Activated naive CD4-positive, alpha-beta T cell treated with anti-CD3 and anti-CD28 coated beads, Interleukin-2, amount 50 U/mL, for 24 hours (primary cell): Measurements from ENCODE around the gene ST3GAL2.
"Not testable (repeated sequence)": the region's sequence is repeated elsewhere in the genome, so short reads cannot be mapped to it uniquely, and the experiment has no call there.

ENCODE experiments used
- H3K27ac Mint-ChIP-seq: one replicate; pipeline ENCODE4 v1.8.0; 2021; ENCODE audit warnings: mild to moderate bottlenecking, mixed read lengths
- H3K27me3 Mint-ChIP-seq: one replicate; pipeline ENCODE4 v1.8.0; 2021; ENCODE audit warnings: mixed read lengths
- H3K36me3 Mint-ChIP-seq: one replicate; pipeline ENCODE4 v1.8.0; 2021; ENCODE audit warnings: mixed read lengths
- H3K4me1 Mint-ChIP-seq: one replicate; pipeline ENCODE4 v1.8.0; 2021; ENCODE audit warnings: mixed read lengths
- H3K4me3 Mint-ChIP-seq: one replicate; pipeline ENCODE4 v1.8.0; 2021; ENCODE audit warnings: mild to moderate bottlenecking, mixed read lengths
- H3K9me3 Mint-ChIP-seq: one replicate; pipeline ENCODE4 v1.8.0; 2021; ENCODE audit warnings: mixed read lengths

The ST3GAL2 gene

DNA sequence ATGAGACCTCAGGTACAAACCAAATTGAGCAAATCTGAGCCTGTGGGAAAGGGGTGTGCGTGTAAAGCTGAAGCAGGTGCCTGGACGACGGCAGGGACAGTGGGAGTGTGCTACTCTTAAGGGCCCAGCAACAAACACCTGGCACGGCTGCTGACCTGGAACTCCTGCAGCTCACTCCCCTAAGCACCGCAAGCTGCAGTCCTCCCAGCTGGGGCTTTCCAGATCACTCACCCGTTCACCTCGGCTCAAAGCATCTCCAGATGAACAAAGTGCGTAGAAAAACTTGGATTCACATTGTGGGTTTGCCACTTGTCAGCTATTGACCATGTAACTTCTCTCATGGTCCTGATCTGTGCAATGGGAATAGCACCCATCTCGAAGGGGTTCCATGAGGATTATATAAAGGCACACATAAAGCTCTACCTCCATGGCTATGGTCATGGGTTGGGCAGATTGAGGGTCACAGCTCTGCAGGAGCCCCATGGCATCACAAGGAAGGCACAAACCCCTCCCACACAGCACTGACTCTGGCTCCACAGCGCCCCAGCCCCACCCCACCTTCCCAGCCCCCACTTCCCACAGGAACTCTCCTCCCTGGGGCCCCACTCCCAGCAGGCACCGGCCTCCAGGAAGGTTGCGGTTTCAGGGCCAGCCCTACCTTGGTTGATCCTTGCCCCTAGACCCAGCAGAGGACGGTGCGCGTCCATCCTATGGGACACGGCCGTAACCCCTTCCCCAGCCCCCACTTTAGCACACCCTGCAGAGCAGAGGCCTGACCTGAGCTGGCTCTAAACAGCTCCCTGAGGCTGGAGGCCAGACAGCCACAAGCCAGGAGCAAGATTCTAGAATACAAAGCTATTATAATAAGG lies 21.9 kb downstream of the ST3GAL2 start:
- H3K9me3 Mint-ChIP-seq: no peaks in the 10 kb centered on the region
- peaks cover 42% of the 10 kb centered on the region for H3K4me1 Mint-ChIP-seq
- peak overlapping the region; percentile 74 for H3K27ac Mint-ChIP-seq
- H3K27me3 Mint-ChIP-seq: no peaks in the 10 kb centered on the region
- no peak overlapping the region for H3K4me3 Mint-ChIP-seq
- no peaks in the 10 kb centered on the region for H3K36me3 Mint-ChIP-seq

DNA sequence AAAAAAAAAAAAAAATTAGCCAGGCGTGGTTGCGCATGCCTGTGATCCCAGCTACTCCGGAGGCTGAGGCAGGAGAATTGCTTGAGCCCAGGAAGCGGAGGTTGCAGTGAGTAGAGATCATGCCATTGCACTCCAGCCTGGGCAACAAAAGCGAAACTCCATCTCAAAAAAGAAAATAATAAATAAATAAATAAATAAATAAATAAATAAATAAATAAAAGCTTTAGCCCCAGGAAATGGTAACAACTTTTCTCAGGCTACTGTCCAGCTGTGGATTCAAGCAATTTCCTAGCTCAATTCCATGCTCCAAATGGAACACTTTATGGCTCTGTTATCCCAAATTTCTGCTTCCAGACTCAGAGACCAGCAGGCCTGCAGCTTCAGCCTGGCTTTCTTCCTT lies 25.3 kb downstream of the ST3GAL2 start:
- H3K27ac Mint-ChIP-seq, H3K27me3 Mint-ChIP-seq, H3K4me3 Mint-ChIP-seq, H3K36me3 Mint-ChIP-seq, H3K9me3 Mint-ChIP-seq: not testable (repeated sequence)
- H3K4me1 Mint-ChIP-seq: peaks cover 30% of the 10 kb centered on the region

DNA sequence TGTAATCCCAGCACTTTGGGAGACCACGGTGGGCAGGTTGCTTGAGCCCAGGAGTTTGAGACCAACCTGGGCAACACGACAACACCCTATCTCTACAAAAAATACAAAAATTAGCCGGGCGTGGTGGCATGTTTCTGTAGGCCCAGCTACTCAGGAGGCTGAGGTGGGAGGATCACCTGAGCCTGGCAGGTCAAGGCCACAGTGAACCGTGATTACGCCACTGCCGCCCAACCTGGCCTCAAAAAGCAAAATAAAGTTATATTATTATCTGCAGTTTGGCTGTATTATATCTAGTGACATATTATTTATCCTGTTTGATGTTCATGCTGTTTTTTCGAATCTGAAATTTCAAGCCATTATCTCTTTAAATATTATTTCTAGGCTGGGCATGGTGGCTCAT lies 26.5 kb downstream of the ST3GAL2 start:
- Mint-ChIP-seq H3K9me3 (no peaks in the 10 kb centered on the region), H3K4me1 (peaks cover 29% of the 10 kb centered on the region), H3K27ac (no peak overlapping the region), H3K27me3 (no peaks in the 10 kb centered on the region), H3K36me3 (no peaks in the 10 kb centered on the region), H3K4me3 (no peak overlapping the region)

DNA sequence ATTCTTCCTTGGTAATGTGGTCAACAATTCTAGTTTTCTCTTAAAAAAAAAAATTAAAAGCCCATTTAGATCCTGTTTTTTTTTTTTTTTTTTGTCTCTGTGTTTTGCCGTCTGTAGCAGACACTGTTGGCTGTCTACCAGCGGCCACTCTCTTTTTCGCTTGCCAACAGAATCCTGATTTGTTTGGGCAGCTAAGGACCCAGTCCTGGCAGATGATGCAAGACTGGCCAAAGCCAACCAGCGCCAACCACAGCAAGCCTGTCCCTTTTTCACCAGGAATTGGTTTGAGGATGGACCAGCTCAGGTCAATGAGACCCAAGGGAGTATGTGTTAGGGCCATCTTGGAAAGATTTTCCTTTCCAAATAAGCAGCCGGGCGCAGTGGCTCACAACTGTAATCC lies 28.2 kb downstream of the ST3GAL2 start:
- H3K9me3 Mint-ChIP-seq: no peaks in the 10 kb centered on the region
- no peak overlapping the region for H3K27ac Mint-ChIP-seq
- peaks cover 35% of the 10 kb centered on the region for H3K4me1 Mint-ChIP-seq
- H3K4me3 Mint-ChIP-seq: no peak overlapping the region
- H3K36me3 Mint-ChIP-seq: peaks cover 3% of the 10 kb centered on the region
- no peaks in the 10 kb centered on the region for H3K27me3 Mint-ChIP-seq

DNA sequence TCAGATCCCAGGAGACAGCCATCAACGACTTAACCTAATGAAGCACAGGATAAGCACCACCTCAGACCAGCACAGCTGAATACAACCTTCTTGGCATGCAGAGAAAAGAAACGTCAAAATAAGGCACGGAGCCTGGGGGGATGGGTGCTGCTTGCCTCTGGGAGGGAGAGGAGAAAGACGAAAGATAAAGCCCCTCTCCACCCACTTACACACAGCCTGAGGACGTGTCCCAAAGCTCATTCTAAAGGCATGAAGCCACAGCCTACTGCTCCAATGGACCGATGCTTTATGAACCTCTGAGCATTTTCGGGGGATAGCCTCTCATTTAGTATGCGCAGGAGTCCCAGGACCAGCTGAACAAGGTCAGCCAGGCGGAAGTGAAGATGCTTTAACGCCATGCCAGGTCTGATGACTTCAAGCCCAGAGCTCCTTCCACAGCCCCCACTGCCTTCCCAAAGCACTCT lies 31.1 kb downstream of the ST3GAL2 start:
- no peaks in the 10 kb centered on the region for H3K27me3 Mint-ChIP-seq
- H3K36me3 Mint-ChIP-seq: peaks cover 3% of the 10 kb centered on the region
- H3K9me3 Mint-ChIP-seq: no peaks in the 10 kb centered on the region
- H3K4me1 Mint-ChIP-seq: peaks cover 61% of the 10 kb centered on the region
- no peak overlapping the region for H3K4me3 Mint-ChIP-seq
- peak overlapping the region; percentile 35 for H3K27ac Mint-ChIP-seq

DNA sequence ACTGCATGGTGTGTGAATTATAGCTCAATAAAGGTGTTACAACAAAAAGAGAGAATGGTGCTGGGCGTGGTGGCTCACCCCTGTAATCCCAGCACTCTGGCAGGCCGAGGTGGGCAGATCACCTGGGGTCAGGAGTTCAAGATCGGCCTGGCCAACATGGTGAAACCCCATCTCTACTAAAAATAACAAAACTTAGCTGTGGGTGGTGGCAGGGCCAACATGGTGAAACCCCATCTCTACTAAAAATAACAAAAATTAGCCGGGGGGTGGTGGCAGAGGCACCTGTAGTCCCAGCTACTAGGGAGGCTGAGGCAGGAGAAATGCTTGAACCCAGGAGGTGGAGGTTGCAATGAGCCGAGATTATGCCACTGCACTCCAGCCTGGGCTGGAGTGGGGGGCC lies 32.8 kb downstream of the ST3GAL2 start:
- not testable (repeated sequence) for H3K4me3 Mint-ChIP-seq, H3K36me3 Mint-ChIP-seq, H3K27ac Mint-ChIP-seq, H3K9me3 Mint-ChIP-seq, H3K27me3 Mint-ChIP-seq
- H3K4me1 Mint-ChIP-seq: peaks cover 67% of the 10 kb centered on the region

DNA sequence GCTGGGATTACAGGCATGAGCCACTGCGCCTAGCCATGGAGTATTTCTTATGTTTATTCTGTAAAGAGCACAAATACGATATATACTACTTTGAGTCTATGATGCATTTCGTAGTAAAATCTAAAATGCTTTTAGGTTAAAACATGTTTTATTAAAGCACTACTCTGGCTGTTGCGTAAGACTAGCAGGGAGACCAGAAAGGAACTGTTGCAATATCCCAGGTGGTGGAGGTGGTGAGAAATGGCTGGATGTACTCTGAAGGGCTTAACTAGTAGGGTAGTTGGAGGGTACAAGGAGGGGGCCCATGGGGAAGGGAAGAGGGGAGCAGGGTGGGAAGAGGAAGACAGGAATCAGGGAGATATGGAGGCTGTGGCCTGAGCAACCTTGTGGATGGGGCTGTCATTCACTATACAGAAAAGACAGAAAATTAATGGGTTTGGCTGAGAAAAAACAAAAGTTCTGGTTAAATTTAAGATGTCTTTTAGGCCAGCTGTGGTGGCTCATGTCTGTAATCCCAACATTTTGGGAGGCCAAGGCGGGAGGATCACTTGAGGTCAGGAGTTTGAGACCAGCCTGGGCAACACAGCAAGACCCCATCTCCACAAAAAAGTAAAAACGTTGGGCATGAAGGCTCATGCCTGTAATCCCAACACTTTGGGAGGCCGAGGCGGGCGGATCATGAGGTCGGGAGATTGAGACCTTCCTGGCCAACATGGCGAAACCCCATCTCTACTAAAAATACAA lies 35.8 kb downstream of the ST3GAL2 start:
- Mint-ChIP-seq H3K4me3 (no peak overlapping the region), H3K27me3 (no peaks in the 10 kb centered on the region), H3K27ac (no peak overlapping the region), H3K4me1 (peaks cover 47% of the 10 kb centered on the region), H3K36me3 (peaks cover 3% of the 10 kb centered on the region), H3K9me3 (no peaks in the 10 kb centered on the region)

DNA sequence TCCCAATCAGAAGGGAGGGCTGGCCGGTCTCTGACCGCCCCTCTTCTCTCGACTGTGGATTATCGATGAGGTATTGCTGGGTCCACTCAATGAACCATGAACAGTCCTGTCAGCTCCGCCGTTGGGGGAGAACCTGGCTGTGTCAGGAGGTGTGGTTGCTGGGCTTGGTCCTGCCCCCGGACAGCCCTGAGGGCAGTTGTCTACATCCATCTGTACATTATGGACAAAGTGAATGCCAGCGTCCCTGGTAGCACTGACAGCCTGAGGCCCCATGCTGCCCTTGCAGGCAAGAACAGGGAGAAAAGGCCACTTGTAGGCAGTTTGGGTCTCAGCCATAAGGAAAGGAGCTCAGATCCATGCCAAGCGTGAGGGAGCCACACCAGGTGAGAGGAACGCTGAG lies 38.9 kb downstream of the ST3GAL2 start:
- Mint-ChIP-seq H3K36me3 (no peaks in the 10 kb centered on the region), H3K4me3 (no peak overlapping the region), H3K27ac (no peak overlapping the region), H3K4me1 (peaks cover 25% of the 10 kb centered on the region), H3K9me3 (no peaks in the 10 kb centered on the region), H3K27me3 (no peaks in the 10 kb centered on the region)

DNA sequence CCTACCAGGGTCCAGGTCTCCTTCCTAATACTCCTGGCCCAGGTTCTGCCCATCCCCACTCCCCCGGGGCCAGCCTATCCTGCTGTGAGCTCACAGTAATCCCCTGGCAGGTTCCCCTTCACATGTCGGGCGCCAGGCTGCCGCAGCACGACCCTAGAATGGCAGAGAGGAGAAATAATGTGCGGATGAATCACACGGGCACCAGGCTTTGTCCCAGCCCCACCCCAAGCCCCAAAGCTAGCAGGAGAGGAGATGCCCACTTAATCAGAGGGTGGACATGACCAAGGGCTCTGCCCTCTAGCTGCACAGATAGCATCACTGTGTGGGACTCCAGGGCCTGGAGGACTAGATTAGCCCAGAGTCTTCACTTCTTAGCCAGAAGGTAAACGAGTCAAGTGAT lies 39.5 kb downstream of the ST3GAL2 start:
- Mint-ChIP-seq H3K4me1 (peaks cover 19% of the 10 kb centered on the region), H3K9me3 (no peaks in the 10 kb centered on the region), H3K27me3 (no peaks in the 10 kb centered on the region), H3K36me3 (no peaks in the 10 kb centered on the region), H3K4me3 (no peak overlapping the region), H3K27ac (no peak overlapping the region)

DNA sequence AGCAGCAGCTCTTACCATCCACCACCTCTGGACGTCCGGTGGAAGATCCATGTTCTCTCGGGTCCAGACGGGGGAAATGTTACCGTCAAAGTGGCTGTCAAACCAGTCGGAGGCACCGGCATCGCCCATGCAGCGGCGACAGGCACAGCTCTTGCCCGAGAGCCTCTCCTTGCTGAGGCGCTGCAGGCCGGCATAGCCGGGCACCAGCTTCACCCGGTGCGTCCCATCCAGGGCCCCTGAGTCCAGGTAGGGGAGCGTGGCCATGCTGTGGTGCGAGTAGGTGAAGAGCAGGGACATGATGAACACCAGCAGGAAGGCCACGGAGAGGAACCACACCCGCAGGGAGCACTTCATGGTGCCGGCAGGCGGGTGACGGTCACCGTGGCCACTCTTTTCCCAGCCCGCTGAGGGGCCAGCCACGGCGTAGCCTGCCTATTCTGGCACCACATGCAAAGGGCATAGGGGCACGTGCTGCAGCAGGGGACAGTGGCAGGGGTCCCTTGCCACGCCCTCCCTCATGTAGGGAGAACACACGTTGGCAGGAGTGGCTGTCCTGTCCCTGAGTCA lies 40.6 kb downstream of the ST3GAL2 start:
- no peak overlapping the region for H3K4me3 Mint-ChIP-seq
- no peaks in the 10 kb centered on the region for H3K36me3 Mint-ChIP-seq
- peaks cover 10% of the 10 kb centered on the region for H3K4me1 Mint-ChIP-seq
- H3K27me3 Mint-ChIP-seq: no peaks in the 10 kb centered on the region
- no peaks in the 10 kb centered on the region for H3K9me3 Mint-ChIP-seq
- H3K27ac Mint-ChIP-seq: no peak overlapping the region

DNA sequence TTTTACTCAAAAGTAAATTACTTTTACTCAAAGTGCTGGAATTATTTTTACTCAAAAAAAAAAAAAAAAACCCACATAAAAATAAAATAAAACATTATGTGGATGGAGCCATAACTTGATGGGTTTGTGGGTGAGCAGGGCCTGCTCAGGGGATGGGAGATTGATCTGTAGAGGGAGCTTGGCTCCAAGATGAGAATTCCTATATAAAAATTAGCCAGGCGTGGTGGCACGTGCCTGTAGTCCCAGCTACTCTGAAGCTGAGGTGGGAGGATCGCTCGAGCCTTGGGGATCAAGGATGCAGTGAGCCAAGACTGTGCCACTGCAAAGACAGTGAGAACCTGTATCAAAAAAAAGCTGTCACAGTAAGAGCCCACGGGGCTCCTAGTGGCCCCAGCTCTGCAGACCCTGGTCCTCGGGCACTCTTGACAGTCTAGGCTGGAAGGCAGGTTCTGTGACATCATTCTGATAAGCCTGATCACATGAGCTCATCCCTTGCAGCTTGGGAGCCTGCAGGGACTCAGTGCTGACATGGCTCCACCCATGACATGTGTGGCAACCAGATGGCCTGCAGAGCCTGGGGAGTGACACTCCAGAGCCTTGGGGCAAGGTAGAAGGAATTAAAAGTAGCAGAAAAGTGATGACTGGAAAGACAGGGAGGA lies 42.5 kb downstream of the ST3GAL2 start:
- Mint-ChIP-seq H3K36me3 (no peaks in the 10 kb centered on the region), H3K4me1 (no peaks in the 10 kb centered on the region), H3K4me3 (no peak overlapping the region), H3K9me3 (no peaks in the 10 kb centered on the region), H3K27ac (no peak overlapping the region), H3K27me3 (no peaks in the 10 kb centered on the region)

DNA sequence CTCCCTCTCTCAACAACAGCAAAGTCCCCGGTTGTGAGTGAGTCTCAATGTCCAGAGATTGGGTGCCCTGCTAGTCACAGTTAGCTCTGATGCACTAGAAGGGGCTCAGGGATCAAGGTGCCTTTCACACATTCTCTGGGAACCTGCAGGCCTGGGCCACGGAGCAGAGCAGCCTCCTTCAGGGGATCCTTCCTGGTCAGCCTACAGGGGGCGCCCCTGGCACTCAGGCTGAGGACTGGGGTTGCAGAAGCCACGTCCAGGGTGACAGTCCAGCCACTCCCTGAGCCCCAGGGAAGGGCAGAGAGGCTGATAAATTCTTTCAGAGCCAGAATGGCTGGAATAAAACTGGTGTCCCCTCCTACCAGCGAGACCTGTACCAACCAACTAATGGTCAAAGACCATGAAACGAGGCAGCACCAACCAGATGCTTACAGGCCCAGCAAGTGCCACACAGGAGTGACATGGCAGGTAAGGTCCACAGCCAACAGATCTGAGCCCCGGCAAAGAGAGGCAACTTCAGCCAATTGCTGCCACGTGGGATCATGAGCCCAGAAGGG lies 43.5 kb downstream of the ST3GAL2 start:
- no peaks in the 10 kb centered on the region for H3K36me3 Mint-ChIP-seq
- H3K4me3 Mint-ChIP-seq: no peak overlapping the region
- H3K4me1 Mint-ChIP-seq: no peaks in the 10 kb centered on the region
- H3K9me3 Mint-ChIP-seq: no peaks in the 10 kb centered on the region
- H3K27ac Mint-ChIP-seq: no peak overlapping the region
- no peaks in the 10 kb centered on the region for H3K27me3 Mint-ChIP-seq

DNA sequence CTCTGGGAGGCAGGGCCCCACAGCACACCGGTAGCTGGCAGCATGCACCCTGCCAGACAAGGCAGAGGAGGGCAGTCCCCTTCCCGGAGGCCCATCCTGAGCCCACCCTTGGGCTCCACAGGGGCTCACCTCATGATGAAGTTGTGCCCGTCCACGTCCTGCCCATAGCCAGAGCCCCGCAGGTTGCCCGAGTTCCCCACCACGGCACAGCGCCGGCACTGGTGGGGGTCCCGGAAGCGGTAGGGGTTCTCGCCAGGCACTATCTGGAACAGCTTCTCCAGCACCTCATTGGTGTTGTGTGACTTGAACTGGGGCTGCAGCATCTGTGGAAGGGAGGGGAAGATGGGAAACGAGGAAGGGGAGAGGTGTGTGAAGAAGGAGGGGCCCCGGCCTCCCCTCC lies 44.0 kb downstream of the ST3GAL2 start:
- H3K27ac Mint-ChIP-seq: no peak overlapping the region
- no peaks in the 10 kb centered on the region for H3K9me3 Mint-ChIP-seq
- no peaks in the 10 kb centered on the region for H3K27me3 Mint-ChIP-seq
- no peaks in the 10 kb centered on the region for H3K36me3 Mint-ChIP-seq
- H3K4me3 Mint-ChIP-seq: no peak overlapping the region
- H3K4me1 Mint-ChIP-seq: no peaks in the 10 kb centered on the region

DNA sequence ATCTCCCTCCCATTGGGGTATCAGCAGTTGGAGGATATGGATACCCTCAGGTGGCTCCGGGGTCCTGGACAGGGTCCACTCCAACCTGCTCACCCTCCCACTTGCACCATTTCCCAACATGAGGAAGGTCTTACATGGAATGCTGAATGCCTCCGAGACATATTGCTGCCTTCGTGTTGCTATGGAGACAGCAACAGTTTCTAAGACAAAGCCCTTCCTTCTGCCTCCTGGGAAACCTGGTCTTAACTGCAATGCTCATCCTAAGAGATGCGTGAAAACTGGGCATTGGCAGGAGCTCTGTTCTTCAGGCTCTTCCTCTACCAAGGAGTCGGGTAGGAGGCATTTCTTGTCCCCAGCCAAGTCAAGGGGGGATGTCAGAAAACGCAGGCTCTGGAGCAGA lies 45.2 kb downstream of the ST3GAL2 start:
- H3K36me3 Mint-ChIP-seq: no peaks in the 10 kb centered on the region

DNA sequence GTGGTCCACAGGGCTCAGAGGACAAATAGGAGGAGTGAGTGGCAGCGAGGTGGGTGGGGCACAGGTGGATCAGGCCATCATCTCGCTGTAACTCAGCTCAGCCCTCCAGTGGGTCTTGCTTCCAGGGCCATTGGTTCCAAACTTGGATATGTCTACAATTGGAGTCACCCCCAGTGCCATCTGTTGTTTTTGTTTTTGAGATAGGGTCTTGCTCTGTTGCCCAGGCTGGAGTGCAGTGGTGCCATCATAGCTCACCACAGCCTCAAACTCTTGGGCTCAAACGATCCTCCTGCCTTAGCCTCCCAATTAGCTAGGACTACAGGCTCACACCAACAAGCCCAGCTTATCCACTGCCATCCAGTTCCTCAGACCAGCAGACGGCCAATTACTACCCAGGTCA lies 46.3 kb downstream of the ST3GAL2 start:
- no peaks in the 10 kb centered on the region for H3K27me3 Mint-ChIP-seq
- H3K36me3 Mint-ChIP-seq: no peaks in the 10 kb centered on the region
- no peak overlapping the region for H3K27ac Mint-ChIP-seq
- no peaks in the 10 kb centered on the region for H3K4me1 Mint-ChIP-seq
- H3K9me3 Mint-ChIP-seq: no peaks in the 10 kb centered on the region
- H3K4me3 Mint-ChIP-seq: no peak overlapping the region

More for the DNA sequence above, 45.2 kb downstream of the ST3GAL2 start:
- Mint-ChIP-seq H3K4me3 (no peak overlapping the region), H3K4me1 (no peaks in the 10 kb centered on the region), H3K9me3 (no peaks in the 10 kb centered on the region), H3K27me3 (no peaks in the 10 kb centered on the region), H3K27ac (no peak overlapping the region)
